ENCODE measurements around the gene PDF. TPM values are rescaled to one million over a fixed set of nuclear protein-coding genes. Genes with fewer than 3 reads are reported as not detected.

PDF gene
- total and polyA plus RNA-seq, 2 donors (not counting 3 experiments of a cell fraction or from before 2014, with no cell fraction given) = 13.1 to 16.7 TPM

GRCh38 chr16:69328854-69329316 lies 1.5 kb downstream of the PDF start:
- Histone ChIP-seq H3K79me2 (ENCODE audit: control insufficient read depth, insufficient read depth, low read length) (peaks cover 40% of the 10 kb centered on the region), H3K27me3 (ENCODE audit: control insufficient read depth in 2 of 2, insufficient read depth in 2 of 2, low read length in 2 of 2) (no peaks in the 10 kb centered on the region), H3K4me2 (ENCODE audit: insufficient read depth, low read length) (peak overlapping the region; percentile 60), H3K36me3 (ENCODE audit: control insufficient read depth in 2 of 2, extremely low read depth in 1 of 2, insufficient read depth in 2 of 2, low read length in 2 of 2) (peaks cover 0 to 8% of the 10 kb centered on the region in 2 experiments), H3K9me3 (replicated peaks; ENCODE audit: control insufficient read depth, insufficient read depth, low read length) (no peaks in the 10 kb centered on the region), H3K27ac (ENCODE audit: insufficient read depth, low read depth, low read length) (no peak overlapping the region), H3K9ac (replicated peaks; ENCODE audit: extremely low read depth, insufficient read depth, low read length) (peak overlapping the region; percentile 6), H2AFZ (ENCODE audit: low read depth, low read length) (no peak overlapping the region), H3K4me3 (replicated peaks in 1 of 3; ENCODE audit: insufficient read depth in 1 of 3, low read depth in 1 of 3, low read length in 3 of 3) (peak overlapping the region in 1 of 3 experiments; percentile 35), H3K4me1 (ENCODE audit: control insufficient read depth, extremely low read depth, insufficient read depth, low read length) (peaks cover 21% of the 10 kb centered on the region), H3K9me1 (replicated peaks; ENCODE audit: control insufficient read depth, extremely low read depth, insufficient read depth, low read length) (no peaks in the 10 kb centered on the region), H4K20me1 (replicated peaks; ENCODE audit: control insufficient read depth, extremely low read depth, insufficient read depth, low read length) (no peaks in the 10 kb centered on the region)
- DNase-seq (ENCODE audit: low read depth, low spot score) = peak; percentile 44
- intact Hi-C loops (cut with micrococcal nuclease) = no loop called here
- POLR2A ChIA-PET = interaction anchor here (0.6 kb wide), 1 partner anchor 12 kb away, joined by 3 read pairs; no protein-coding TSS in a partner anchor
- no peak for TF ChIP-seq MYC (IDR thresholded peaks at IDR 0.05; ENCODE audit: low read depth, low read length)
- TF ChIP-seq MAX (IDR thresholded peaks at IDR 0.05; ENCODE audit: insufficient read depth, insufficient read length) = no peak
- dilution Hi-C loops (cut with MboI; ENCODE audit: extremely low pct_ligation_motif_present, low sequenced_read_pairs) = no loop called here
- BruUV-seq (replicated peaks) = no TSS peak
- peak; percentile 76 for FAIRE-seq
- CTCF ChIA-PET = interaction anchor here (0.9 to 1.5 kb wide), 3 partner anchors 10 to 426 kb away, joined by 3 to 6 read pairs (median 5); partner anchors contain the start of genes COG8, NIP7 and NOB1

GRCh38 chr16:69327585-69328310 lies 2.6 kb downstream of the PDF start:
- dilution Hi-C loops (cut with MboI; ENCODE audit: extremely low pct_ligation_motif_present, low sequenced_read_pairs) = no loop called here
- intact Hi-C loops (cut with micrococcal nuclease) = no loop called here
- CTCF ChIA-PET = interaction anchor here (1.3 to 2.4 kb wide), 2 partner anchors 17 to 177 kb away, joined by 4 to 8 read pairs; no protein-coding TSS in a partner anchor
- H3K36me3 ChIP-seq (ENCODE audit: control insufficient read depth in 2 of 2, extremely low read depth in 1 of 2, insufficient read depth in 2 of 2, low read length in 2 of 2) = peaks cover 0 to 14% of the 10 kb centered on the region in 2 experiments
- peaks cover 45% of the 10 kb centered on the region for H3K79me2 ChIP-seq (ENCODE audit: control insufficient read depth, insufficient read depth, low read length)
- no peak overlapping the region for H2AFZ ChIP-seq (ENCODE audit: low read depth, low read length)
- H3K9me1 ChIP-seq (replicated peaks; ENCODE audit: control insufficient read depth, extremely low read depth, insufficient read depth, low read length) = no peaks in the 10 kb centered on the region
- peaks cover 21% of the 10 kb centered on the region for H3K4me1 ChIP-seq (ENCODE audit: control insufficient read depth, extremely low read depth, insufficient read depth, low read length)
- TF ChIP-seq POLR2AphosphoS5 (IDR thresholded peaks at IDR 0.05; ENCODE audit: insufficient read depth, low read depth, low read length) (no peak), POLR2A (IDR thresholded peaks at IDR 0.05; ENCODE audit: low read depth, low read length) (no peak), EZH2 (IDR thresholded peaks at IDR 0.05; ENCODE audit: borderline replicate concordance, low read depth, low read length, severe bottlenecking) (no peak), MAX (IDR thresholded peaks at IDR 0.05; ENCODE audit: insufficient read depth, insufficient read length) (no peak), GATA2 (IDR thresholded peaks at IDR 0.05; ENCODE audit: insufficient read depth, insufficient read length, low read depth, low read length) (no peak)
- POLR2A ChIA-PET = interaction anchor here (0.7 kb wide), 1 partner anchor 25 kb away, joined by 3 read pairs; no protein-coding TSS in a partner anchor
- H3K4me3 ChIP-seq (replicated peaks in 1 of 3; ENCODE audit: insufficient read depth in 1 of 3, low read depth in 1 of 3, low read length in 3 of 3) = no peak overlapping the region
- H3K4me2 ChIP-seq (ENCODE audit: insufficient read depth, low read length) = no peak overlapping the region
- DNase-seq (ENCODE audit: low read depth, low spot score) = no peak
- no peaks in the 10 kb centered on the region for H3K27me3 ChIP-seq (ENCODE audit: control insufficient read depth in 2 of 2, insufficient read depth in 2 of 2, low read length in 2 of 2)
- no peak overlapping the region for H3K27ac ChIP-seq (ENCODE audit: insufficient read depth, low read depth, low read length)
- H3K9me3 ChIP-seq (replicated peaks; ENCODE audit: control insufficient read depth, insufficient read depth, low read length) = no peaks in the 10 kb centered on the region
- no peak overlapping the region for H3K9ac ChIP-seq (replicated peaks; ENCODE audit: extremely low read depth, insufficient read depth, low read length)
- no peaks in the 10 kb centered on the region for H4K20me1 ChIP-seq (replicated peaks; ENCODE audit: control insufficient read depth, extremely low read depth, insufficient read depth, low read length)
- BruUV-seq (replicated peaks) = no TSS peak
- FAIRE-seq = peak; percentile 49
